Kidney epithelial cell (primary cell): ENCODE data around the gene GPATCH11. TPM values are rescaled to one million over a fixed set of nuclear protein-coding genes. Genes with fewer than 3 reads are reported as not detected.

Source experiments
- DNase-seq: peaks from one replicate; pipeline ENCODE4 v3.0.0-alpha.2; 2010; ENCODE audit warnings: low read depth
- H3K27me3 ChIP-seq: 2 replicates; pipeline ENCODE4 v1.6.0; 2011; ENCODE audit warnings: low read length; ENCODE audit not compliant: control insufficient read depth, insufficient read depth
- H3K36me3 ChIP-seq: 2 replicates; pipeline ENCODE4 v1.5.1; 2011; ENCODE audit warnings: low read length; ENCODE audit not compliant: control insufficient read depth, insufficient read depth
- H3K4me3 ChIP-seq: 2 replicates; pipeline ENCODE4 v1.5.1; 2011; ENCODE audit warnings: low read depth, mild to moderate bottlenecking, control low read depth, low read length
- CTCF ChIP-seq: IDR thresholded peaks from 2 replicates; pipeline ENCODE4 v1.5.1; 2011; ENCODE audit warnings: mild to moderate bottlenecking, moderate library complexity, low read length, control low read depth, inconsistent platforms; ENCODE audit not compliant: insufficient read depth, poor library complexity, severe bottlenecking
- total RNA-seq: library from RNA; depleted of rRNA; stranded (reverse); fragments of >200 nt; gene quantifications from 2 replicates; pipeline ENCODE4 v1.2.3, GENCODE V29; 2015

Gene GPATCH11
- total RNA-seq, 1 donor from 2014 or later: 6.1 TPM

GRCh38 chr2:37110306-37111212 lies 26.2 kb downstream of the GPATCH11 start:
- Histone ChIP-seq H3K4me3 (no peak overlapping the region), H3K36me3 (peaks cover 1% of the 10 kb centered on the region), H3K27me3 (no peaks in the 10 kb centered on the region)
- no peak for TF ChIP-seq CTCF
- DNase-seq: no peak

GRCh38 chr2:37111958-37112357 lies 27.6 kb downstream of the GPATCH11 start:
- no peak for TF ChIP-seq CTCF
- Histone ChIP-seq H3K27me3 (no peaks in the 10 kb centered on the region), H3K36me3 (peaks cover 1% of the 10 kb centered on the region), H3K4me3 (no peak overlapping the region)
- no peak for DNase-seq

GRCh38 chr2:37117566-37117965 lies 33.2 kb downstream of the GPATCH11 start:
- H3K4me3 ChIP-seq: no peak overlapping the region
- H3K36me3 ChIP-seq: no peaks in the 10 kb centered on the region
- TF ChIP-seq CTCF: no peak
- no peak for DNase-seq
- no peaks in the 10 kb centered on the region for H3K27me3 ChIP-seq

- H3K36me3 ChIP-seq: no peaks in the 10 kb centered on the region
- TF ChIP-seq CTCF: no peak
Measured at GRCh38 chr2:37119157-37119556, 34.8 kb downstream of the GPATCH11 start.

GRCh38 chr2:37125416-37125815 lies 41.1 kb downstream of the GPATCH11 start:
- Histone ChIP-seq H3K27me3 (no peaks in the 10 kb centered on the region), H3K36me3 (no peaks in the 10 kb centered on the region), H3K4me3 (no peak overlapping the region)
- DNase-seq: no peak
- TF ChIP-seq CTCF: no peak

More at GRCh38 chr2:37119157-37119556, 34.8 kb downstream of the GPATCH11 start:
- Histone ChIP-seq H3K27me3 (no peaks in the 10 kb centered on the region), H3K4me3 (no peak overlapping the region)
- DNase-seq: no peak
